Astrocyte (in vitro differentiated cells and primary cell): ENCODE results near the gene BRD4. TPM values are rescaled to one million over a fixed set of nuclear protein-coding genes. Genes with fewer than 3 reads are reported as not detected.

Experiments used
- DNase-seq: peaks from one replicate; pipeline ENCODE4 v3.0.0-alpha.2; 2010; ENCODE audit warnings: low read depth
- FAIRE-seq: peaks from 2 replicates; lab custom pipeline; 2011; peaks lifted over from hg19 to GRCh38; lab: Jason Lieb, UNC
- H2AFZ ChIP-seq: 2 replicates; pipeline ENCODE4 v1.6.0; 2012; ENCODE audit warnings: low read depth, low read length, inconsistent platforms
- H3K27ac ChIP-seq: 2 replicates; pipeline ENCODE4 v1.5.1; 2011; ENCODE audit warnings: low read depth, low read length, inconsistent platforms
- H3K27me3 ChIP-seq: 2 replicates; pipeline ENCODE4 v1.6.0; 2011; ENCODE audit warnings: low read length, inconsistent platforms; ENCODE audit not compliant: insufficient read depth
- H3K36me3 ChIP-seq: 2 replicates; pipeline ENCODE4 v1.5.1; 2011; ENCODE audit warnings: low read length, inconsistent platforms; ENCODE audit not compliant: insufficient read depth
- H3K4me1 ChIP-seq: 2 replicates; pipeline ENCODE4 v1.5.1; 2011; ENCODE audit warnings: low read length, inconsistent platforms; ENCODE audit not compliant: insufficient read depth
- H3K4me2 ChIP-seq: 2 replicates; pipeline ENCODE4 v1.6.0; 2012; ENCODE audit warnings: low read length, inconsistent platforms
- H3K4me3 ChIP-seq: 2 replicates; pipeline ENCODE4 v1.5.1; 2011; ENCODE audit warnings: low read depth, mild to moderate bottlenecking, low read length, inconsistent platforms; ENCODE audit not compliant: insufficient read depth
- H3K79me2 ChIP-seq: 2 replicates; pipeline ENCODE4 v1.6.0; 2012; ENCODE audit warnings: mild to moderate bottlenecking, low read length, inconsistent platforms; ENCODE audit not compliant: insufficient read depth
- H3K9ac ChIP-seq: 2 replicates; pipeline ENCODE4 v1.6.0; 2012; ENCODE audit warnings: mild to moderate bottlenecking, low read length, inconsistent platforms
- H3K9me3 ChIP-seq: 2 replicates; pipeline ENCODE4 v1.5.1; 2012; ENCODE audit warnings: low read depth, mild to moderate bottlenecking, low read length, inconsistent platforms; ENCODE audit not compliant: insufficient read depth
- H4K20me1 ChIP-seq: 2 replicates; pipeline ENCODE4 v1.6.0; 2012; ENCODE audit warnings: low read length, inconsistent platforms; ENCODE audit not compliant: insufficient read depth
- H3K27ac Mint-ChIP-seq: one replicate; pipeline ENCODE4 v1.8.0; 2021; ENCODE audit warnings: mild to moderate bottlenecking, mixed read lengths; ENCODE audit not compliant: unreplicated experiment
- H3K27me3 Mint-ChIP-seq: one replicate; pipeline ENCODE4 v1.8.0; 2021; ENCODE audit warnings: low read depth, mixed read lengths; ENCODE audit not compliant: unreplicated experiment
- H3K36me3 Mint-ChIP-seq: one replicate; pipeline ENCODE4 v1.8.0; 2021; ENCODE audit warnings: low read depth, mixed read lengths; ENCODE audit not compliant: unreplicated experiment
- H3K4me1 Mint-ChIP-seq: one replicate; pipeline ENCODE4 v1.8.0; 2021; ENCODE audit warnings: low read depth, mixed read lengths; ENCODE audit not compliant: unreplicated experiment
- H3K4me3 Mint-ChIP-seq: one replicate; pipeline ENCODE4 v1.8.0; 2021; ENCODE audit warnings: mild to moderate bottlenecking, moderate library complexity, mixed read lengths; ENCODE audit not compliant: unreplicated experiment
- H3K9me3 Mint-ChIP-seq: one replicate; pipeline ENCODE4 v1.8.0; 2021; ENCODE audit warnings: mild to moderate bottlenecking, mixed read lengths; ENCODE audit not compliant: unreplicated experiment
- EZH2 ChIP-seq: IDR thresholded peaks from 2 replicates; pipeline ENCODE4 v1.6.1; 2012; ENCODE audit warnings: mild to moderate bottlenecking, low read length, inconsistent platforms; ENCODE audit not compliant: insufficient read depth
- total RNA-seq: library from RNA; stranded (reverse); gene quantifications from 2 replicates; pipeline ENCODE4 v1.2.1, GENCODE V29; 2021
- TF ChIP-seq, protein P1 (sequence below): IDR thresholded peaks from 2 replicates; pipeline ENCODE4 v1.5.1; 2011; ENCODE audit warnings: low read depth, mild to moderate bottlenecking, inconsistent platforms, low read length, moderate library complexity; ENCODE audit not compliant: insufficient read depth

Gene BRD4
- total RNA-seq, 1 donor from 2014 or later: 128 TPM

DNA sequence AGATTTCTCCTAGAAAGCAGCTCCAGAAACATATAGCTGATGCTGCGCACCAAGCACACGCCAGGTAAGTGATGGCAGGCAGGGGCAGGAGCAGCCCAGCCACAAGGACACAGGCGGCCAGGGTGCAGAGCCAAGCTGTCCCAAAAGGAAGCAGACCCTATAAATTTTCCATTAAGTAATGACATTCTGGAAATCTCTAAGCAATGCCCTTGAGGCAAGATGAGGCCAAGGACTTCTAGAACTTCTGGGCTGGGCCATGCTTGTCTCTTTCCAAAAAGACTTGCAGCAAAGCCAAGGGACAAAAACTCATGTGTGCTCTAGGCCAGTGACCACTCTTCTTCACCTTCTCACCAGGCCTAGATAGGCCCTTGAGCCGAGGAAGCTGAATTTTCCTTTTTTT, 57.9 kb downstream of the BRD4 start:
- H3K36me3 Mint-ChIP-seq: peaks cover 21% of the 10 kb centered on the region
- H3K9ac ChIP-seq: no peak overlapping the region
- peaks cover 30% of the 10 kb centered on the region for H3K4me1 Mint-ChIP-seq
- H3K4me3 Mint-ChIP-seq: no peak overlapping the region
- H3K27ac Mint-ChIP-seq: no peak overlapping the region
- TF ChIP-seq, protein P1, sequence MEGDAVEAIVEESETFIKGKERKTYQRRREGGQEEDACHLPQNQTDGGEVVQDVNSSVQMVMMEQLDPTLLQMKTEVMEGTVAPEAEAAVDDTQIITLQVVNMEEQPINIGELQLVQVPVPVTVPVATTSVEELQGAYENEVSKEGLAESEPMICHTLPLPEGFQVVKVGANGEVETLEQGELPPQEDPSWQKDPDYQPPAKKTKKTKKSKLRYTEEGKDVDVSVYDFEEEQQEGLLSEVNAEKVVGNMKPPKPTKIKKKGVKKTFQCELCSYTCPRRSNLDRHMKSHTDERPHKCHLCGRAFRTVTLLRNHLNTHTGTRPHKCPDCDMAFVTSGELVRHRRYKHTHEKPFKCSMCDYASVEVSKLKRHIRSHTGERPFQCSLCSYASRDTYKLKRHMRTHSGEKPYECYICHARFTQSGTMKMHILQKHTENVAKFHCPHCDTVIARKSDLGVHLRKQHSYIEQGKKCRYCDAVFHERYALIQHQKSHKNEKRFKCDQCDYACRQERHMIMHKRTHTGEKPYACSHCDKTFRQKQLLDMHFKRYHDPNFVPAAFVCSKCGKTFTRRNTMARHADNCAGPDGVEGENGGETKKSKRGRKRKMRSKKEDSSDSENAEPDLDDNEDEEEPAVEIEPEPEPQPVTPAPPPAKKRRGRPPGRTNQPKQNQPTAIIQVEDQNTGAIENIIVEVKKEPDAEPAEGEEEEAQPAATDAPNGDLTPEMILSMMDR: no peak
- TF ChIP-seq EZH2: no peak
- FAIRE-seq: no peak
- no peaks in the 10 kb centered on the region for H3K27me3 Mint-ChIP-seq
- H3K79me2 ChIP-seq: peaks cover 100% of the 10 kb centered on the region
- no peak overlapping the region for H2AFZ ChIP-seq
- H3K4me2 ChIP-seq: no peak overlapping the region
- no peak overlapping the region for H3K4me3 ChIP-seq
- H4K20me1 ChIP-seq: peaks cover 98% of the 10 kb centered on the region
- no peak for DNase-seq
- no peaks in the 10 kb centered on the region for H3K9me3 Mint-ChIP-seq
- no peak overlapping the region for H3K27ac ChIP-seq
- no peaks in the 10 kb centered on the region for H3K27me3 ChIP-seq
- H3K36me3 ChIP-seq: peaks cover 20% of the 10 kb centered on the region
- H3K9me3 ChIP-seq: no peaks in the 10 kb centered on the region
- H3K4me1 ChIP-seq: peaks cover under 1% of the 10 kb centered on the region

DNA sequence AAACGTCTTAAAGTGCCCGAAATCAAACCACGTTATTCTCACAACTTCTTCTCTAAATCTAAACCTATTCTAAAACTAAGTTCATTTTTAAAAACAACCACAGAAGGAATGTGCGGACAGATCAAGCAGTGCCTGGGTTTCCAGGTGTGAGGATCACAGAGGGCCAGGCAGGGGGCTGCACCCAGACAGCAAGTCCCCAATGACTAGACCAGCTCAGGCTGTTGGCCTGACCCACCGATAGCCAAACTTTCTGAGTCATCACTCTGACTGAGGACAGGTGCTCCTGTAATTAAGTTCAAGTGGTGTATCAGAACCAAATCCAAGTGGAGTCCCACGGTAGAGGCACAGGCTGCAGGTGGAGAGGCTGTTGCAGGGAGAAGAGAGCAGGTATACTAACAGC, 62.5 kb downstream of the BRD4 start:
- no peak for DNase-seq
- no peaks in the 10 kb centered on the region for H3K27me3 ChIP-seq
- Mint-ChIP-seq H3K27me3 (no peaks in the 10 kb centered on the region), H3K4me1 (peaks cover 13% of the 10 kb centered on the region), H3K9me3 (no peaks in the 10 kb centered on the region), H3K4me3 (no peak overlapping the region), H3K27ac (no peak overlapping the region), H3K36me3 (peaks cover 34% of the 10 kb centered on the region)
- H2AFZ ChIP-seq: no peak overlapping the region
- TF ChIP-seq, protein P1: no peak
- peaks cover 100% of the 10 kb centered on the region for H4K20me1 ChIP-seq
- peaks cover 14% of the 10 kb centered on the region for H3K4me1 ChIP-seq
- no peaks in the 10 kb centered on the region for H3K9me3 ChIP-seq
- peaks cover 97% of the 10 kb centered on the region for H3K79me2 ChIP-seq
- H3K36me3 ChIP-seq: peaks cover 28% of the 10 kb centered on the region
- no peak overlapping the region for H3K4me3 ChIP-seq
- FAIRE-seq: no peak
- H3K4me2 ChIP-seq: no peak overlapping the region
- H3K27ac ChIP-seq: no peak overlapping the region
- H3K9ac ChIP-seq: no peak overlapping the region

DNA sequence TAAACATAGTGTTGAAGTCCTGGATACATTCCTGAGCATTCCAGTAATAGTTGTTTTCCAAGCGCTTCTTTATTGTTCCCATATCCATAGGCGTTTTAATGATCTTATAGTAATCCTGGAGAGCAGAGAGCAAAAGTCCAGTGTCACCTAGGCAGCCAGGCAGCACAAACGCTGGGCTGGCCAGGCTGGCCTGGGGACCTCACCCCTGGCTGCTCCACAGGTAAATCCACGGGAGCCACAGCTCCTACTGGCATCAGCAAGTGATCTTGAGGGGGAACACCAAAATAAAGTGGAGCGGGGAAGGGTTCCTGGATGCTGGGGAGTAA, 63.4 kb downstream of the BRD4 start:
- Histone ChIP-seq H3K9me3 (no peaks in the 10 kb centered on the region), H3K9ac (no peak overlapping the region), H2AFZ (no peak overlapping the region), H3K27ac (no peak overlapping the region), H3K36me3 (peaks cover 37% of the 10 kb centered on the region), H3K27me3 (no peaks in the 10 kb centered on the region), H3K4me3 (no peak overlapping the region), H3K4me1 (peaks cover 14% of the 10 kb centered on the region), H3K4me2 (no peak overlapping the region), H4K20me1 (peaks cover 100% of the 10 kb centered on the region), H3K79me2 (peaks cover 97% of the 10 kb centered on the region)
- no peak for TF ChIP-seq EZH2
- TF ChIP-seq, protein P1: no peak
- H3K4me1 Mint-ChIP-seq: peaks cover 10% of the 10 kb centered on the region
- no peak overlapping the region for H3K4me3 Mint-ChIP-seq
- H3K27me3 Mint-ChIP-seq: no peaks in the 10 kb centered on the region
- no peak overlapping the region for H3K27ac Mint-ChIP-seq
- no peak for DNase-seq
- FAIRE-seq: no peak
- H3K36me3 Mint-ChIP-seq: peaks cover 34% of the 10 kb centered on the region
- H3K9me3 Mint-ChIP-seq: no peaks in the 10 kb centered on the region
